Mesothelial cell of epicardium (in vitro differentiated cells): ENCODE measurements around the gene ZBTB8OS. TPM values are rescaled to one million over a fixed set of nuclear protein-coding genes. Genes with fewer than 3 reads are reported as not detected.

Source experiments
- DNase-seq, 2 experiments: peaks; one replicate each; pipeline ENCODE4 v3.0.0; 2021; ENCODE audit warnings: low spot score in 2 of 2; ENCODE audit not compliant: unreplicated experiment in 2 of 2
- H3K27ac Mint-ChIP-seq: 2 replicates; pipeline ENCODE4 v1.8.0; 2021; ENCODE audit warnings: mixed read lengths
- H3K27me3 Mint-ChIP-seq: 2 replicates; pipeline ENCODE4 v1.8.0; 2021; ENCODE audit warnings: low read depth, mixed read lengths
- H3K36me3 Mint-ChIP-seq: 2 replicates; pipeline ENCODE4 v1.8.0; 2021; ENCODE audit warnings: mixed read lengths
- H3K4me1 Mint-ChIP-seq: 2 replicates; pipeline ENCODE4 v1.8.0; 2021; ENCODE audit warnings: mixed read lengths
- H3K4me3 Mint-ChIP-seq: 2 replicates; pipeline ENCODE4 v1.8.0; 2021; ENCODE audit warnings: mild to moderate bottlenecking, moderate library complexity, mixed read lengths
- H3K9me3 Mint-ChIP-seq: 2 replicates; pipeline ENCODE4 v1.8.0; 2021; ENCODE audit warnings: mixed read lengths
- CTCF ChIP-seq: fragments of 200-600 bp; sonication (generic); IDR thresholded peaks from one replicate; pipeline ENCODE4 v1.5.0; 2021; ENCODE audit warnings: antibody characterized with exemption; ENCODE audit not compliant: unreplicated experiment
- total RNA-seq: library from RNA; stranded (reverse); gene quantifications from 3 replicates; pipeline ENCODE4 v1.2.1, GENCODE V29; 2021

ZBTB8OS gene
- total RNA-seq, 1 donor from 2014 or later, result 41.3 TPM

- Mint-ChIP-seq H3K4me1 (no peaks in the 10 kb centered on the region), H3K36me3 (peaks cover 9% of the 10 kb centered on the region), H3K27ac (no peak overlapping the region), H3K4me3 (no peak overlapping the region), H3K9me3 (no peaks in the 10 kb centered on the region), H3K27me3 (no peaks in the 10 kb centered on the region)
- no peak for DNase-seq
- TF ChIP-seq CTCF, result no peak
Observed at GRCh38 chr1:32580348-32581017, 69.9 kb downstream of the ZBTB8OS start.

Other genes with a start within 250 kb of the ZBTB8OS start
- 3.4 to 3.6 TPM (median 3.5 TPM) in 3 replicates for gene ZBTB8B, start 185.5 kb downstream of the ZBTB8OS start, total RNA-seq
- gene ZBTB8A, start 111.1 kb downstream of the ZBTB8OS start, total RNA-seq, result 14.8 to 16.2 TPM (median 14.9 TPM) in 3 replicates
- gene RBBP4, start 658 bp upstream of the ZBTB8OS start, total RNA-seq, result 387 to 395 TPM (median 388 TPM) in 3 replicates
- 3.9 to 4.5 TPM (median 4.0 TPM) in 3 replicates for gene SYNC, start 52.2 kb upstream of the ZBTB8OS start, total RNA-seq
- gene YARS1, start 166.8 kb upstream of the ZBTB8OS start, total RNA-seq, result 101 to 105 TPM (median 101 TPM) in 3 replicates
- 61.8 to 66.8 TPM (median 62.1 TPM) in 3 replicates for gene S100PBP, start 167.1 kb upstream of the ZBTB8OS start, total RNA-seq
- 162 to 165 TPM (median 164 TPM) in 3 replicates for gene FNDC5, start 220.4 kb upstream of the ZBTB8OS start, total RNA-seq
- 2.3 to 2.9 TPM (median 2.9 TPM) in 3 replicates for gene HPCA, start 235.9 kb upstream of the ZBTB8OS start, total RNA-seq